PC-9 (cell line): Measurements from ENCODE around the gene COG5. TPM values are rescaled to one million over a fixed set of nuclear protein-coding genes. Genes with fewer than 3 reads are reported as not detected.
"Not testable (repeated sequence)": the region's sequence is repeated elsewhere in the genome, so short reads cannot be mapped to it uniquely, and the experiment has no call there.

Experiments used
- BruUV-seq: library from RNA; stranded (reverse); fragments of 400-500 nt; replicated peaks from 2 replicates; lab custom pipeline; 2021; lab: Mats Ljungman, UMichigan
- CTCF ChIA-PET: fragments of 300-600 bp; sonication (Branson Sonifier 250); formaldehyde crosslinking; loops from one replicate; lab custom pipeline; 2022; ENCODE audit warnings: antibody characterized with exemption; lab: Charles Lee
- POLR2A ChIA-PET: fragments of 300-600 bp; sonication (Branson Sonifier 250); formaldehyde crosslinking; loops from one replicate; lab custom pipeline; 2022; ENCODE audit warnings: antibody characterized with exemption; ENCODE audit not compliant: unreplicated experiment; lab: Charles Lee
- DNase-seq, 2 experiments: peaks; one replicate each; pipeline versions ENCODE4 v3.0.0 to v3.0.0-alpha.2; 2015 to 2022; ENCODE audit warnings: mixed read lengths in 1 of 2
- H2AFZ ChIP-seq: fragments of 200-600 bp; sonication (generic); 2 replicates; pipeline ENCODE4 v1.8.1; 2017; ENCODE audit warnings: antibody characterized with exemption
- H3F3A ChIP-seq: fragments of 200-600 bp; sonication (generic); 2 replicates; pipeline ENCODE4 v1.8.1; 2017; ENCODE audit warnings: antibody characterized with exemption, mild to moderate bottlenecking, low read depth; ENCODE audit not compliant: insufficient read depth
- H3K27ac ChIP-seq: fragments of 200-600 bp; sonication (generic); 2 replicates; pipeline ENCODE4 v1.6.1; 2016; ENCODE audit warnings: mixed run types
- H3K27me3 ChIP-seq: fragments of 200-600 bp; sonication (generic); 2 replicates; pipeline ENCODE4 v1.6.1; 2016; ENCODE audit warnings: low read depth, mixed run types; ENCODE audit not compliant: insufficient read depth
- H3K36me3 ChIP-seq: fragments of 200-600 bp; sonication (generic); 2 replicates; pipeline ENCODE4 v1.6.1; 2016; ENCODE audit warnings: low read depth, mixed run types
- H3K4me1 ChIP-seq: fragments of 200-600 bp; sonication (generic); replicated peaks from 2 replicates; pipeline ENCODE4 v1.6.1; 2016; ENCODE audit warnings: mixed run types; ENCODE audit not compliant: insufficient read depth
- H3K4me2 ChIP-seq: fragments of 200-600 bp; sonication (generic); 2 replicates; pipeline ENCODE4 v1.6.1; 2017; ENCODE audit warnings: mixed run types
- H3K4me3 ChIP-seq: fragments of 200-600 bp; sonication (generic); 2 replicates; pipeline ENCODE4 v1.6.1; 2016; ENCODE audit warnings: mixed run types
- H3K79me2 ChIP-seq: fragments of 200-600 bp; sonication (generic); 2 replicates; pipeline ENCODE4 v1.6.1; 2017; ENCODE audit warnings: low read depth, mixed run types
- H3K9me2 ChIP-seq: fragments of 200-600 bp; sonication (generic); 2 replicates; pipeline ENCODE4 v1.8.1; 2017; ENCODE audit warnings: mild to moderate bottlenecking; ENCODE audit not compliant: insufficient read depth
- H3K9me3 ChIP-seq: fragments of 200-600 bp; sonication (generic); 2 replicates; pipeline ENCODE4 v1.8.1; 2016; ENCODE audit warnings: low read depth; ENCODE audit not compliant: insufficient read depth
- H4K20me1 ChIP-seq: fragments of 200-600 bp; sonication (generic); 2 replicates; pipeline ENCODE4 v1.8.1; 2017; ENCODE audit not compliant: insufficient read depth
- EZH2 ChIP-seq: fragments of 200-600 bp; sonication (generic); IDR thresholded peaks from 2 replicates; pipeline ENCODE4 v1.8.0; 2017; ENCODE audit warnings: antibody characterized with exemption, low read depth
- intact Hi-C: fragments of 100-400 bp; cut with micrococcal nuclease; formaldehyde crosslinking; loops from one replicate; pipeline ENCODE4 v1.10.0; 2022; ENCODE audit not compliant: unreplicated experiment
- total RNA-seq: library from RNA; stranded (reverse); gene quantifications from 2 replicates; pipeline ENCODE4 v1.2.3, GENCODE V29; 2021
- TF ChIP-seq, protein P1 (sequence below): fragments of 200-600 bp; sonication (generic); conservative IDR thresholded peaks from 2 replicates; pipeline ENCODE4 v1.6.1; 2017; ENCODE audit warnings: mixed run types, antibody characterized with exemption, mild to moderate bottlenecking, moderate library complexity

The COG5 gene
- total RNA-seq, 1 experiment from 2014 or later: 43.5 TPM

GRCh38 chr7:107253599-107253998, 310.1 kb downstream of the COG5 start:
- no peaks in the 10 kb centered on the region for H3F3A ChIP-seq
- H3K9me3 ChIP-seq: no peaks in the 10 kb centered on the region
- no peak for DNase-seq
- intact Hi-C loops: no loop called here
- no peak overlapping the region for H3K27ac ChIP-seq
- TF ChIP-seq, protein P1, sequence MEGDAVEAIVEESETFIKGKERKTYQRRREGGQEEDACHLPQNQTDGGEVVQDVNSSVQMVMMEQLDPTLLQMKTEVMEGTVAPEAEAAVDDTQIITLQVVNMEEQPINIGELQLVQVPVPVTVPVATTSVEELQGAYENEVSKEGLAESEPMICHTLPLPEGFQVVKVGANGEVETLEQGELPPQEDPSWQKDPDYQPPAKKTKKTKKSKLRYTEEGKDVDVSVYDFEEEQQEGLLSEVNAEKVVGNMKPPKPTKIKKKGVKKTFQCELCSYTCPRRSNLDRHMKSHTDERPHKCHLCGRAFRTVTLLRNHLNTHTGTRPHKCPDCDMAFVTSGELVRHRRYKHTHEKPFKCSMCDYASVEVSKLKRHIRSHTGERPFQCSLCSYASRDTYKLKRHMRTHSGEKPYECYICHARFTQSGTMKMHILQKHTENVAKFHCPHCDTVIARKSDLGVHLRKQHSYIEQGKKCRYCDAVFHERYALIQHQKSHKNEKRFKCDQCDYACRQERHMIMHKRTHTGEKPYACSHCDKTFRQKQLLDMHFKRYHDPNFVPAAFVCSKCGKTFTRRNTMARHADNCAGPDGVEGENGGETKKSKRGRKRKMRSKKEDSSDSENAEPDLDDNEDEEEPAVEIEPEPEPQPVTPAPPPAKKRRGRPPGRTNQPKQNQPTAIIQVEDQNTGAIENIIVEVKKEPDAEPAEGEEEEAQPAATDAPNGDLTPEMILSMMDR: no peak
- no peak for TF ChIP-seq EZH2
- POLR2A ChIA-PET: no interaction called here
- H2AFZ ChIP-seq: no peak overlapping the region
- no peaks in the 10 kb centered on the region for H3K79me2 ChIP-seq
- no peak overlapping the region for H3K4me3 ChIP-seq
- H3K27me3 ChIP-seq: no peaks in the 10 kb centered on the region
- H4K20me1 ChIP-seq: peaks cover 3% of the 10 kb centered on the region; the same call in 1 of the 2 replicates
- H3K4me2 ChIP-seq: no peak overlapping the region
- BruUV-seq: no TSS peak
- no peaks in the 10 kb centered on the region for H3K9me2 ChIP-seq
- H3K4me1 ChIP-seq: no peaks in the 10 kb centered on the region
- no peaks in the 10 kb centered on the region for H3K36me3 ChIP-seq
- CTCF ChIA-PET: no interaction called here

DNA sequence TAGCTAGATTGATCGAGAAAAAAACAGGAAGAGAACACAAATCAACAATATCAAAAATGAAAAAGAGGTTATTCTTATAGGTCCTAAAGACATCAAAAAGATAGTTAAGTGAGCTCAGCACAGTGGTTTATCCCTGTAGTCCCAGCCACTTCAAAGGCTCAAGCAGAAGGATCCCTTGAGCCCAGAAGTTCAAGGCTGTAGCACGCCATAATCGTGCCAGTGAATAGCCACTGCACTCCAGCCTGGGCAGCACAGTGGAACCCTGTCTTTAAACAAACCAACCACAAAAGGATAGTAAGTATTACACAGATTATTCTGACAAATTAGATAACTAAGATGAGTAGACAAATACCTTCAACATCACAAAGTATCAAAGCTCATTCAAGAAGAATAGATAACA, 311.8 kb downstream of the COG5 start:
- no TSS peak for BruUV-seq
- no peaks in the 10 kb centered on the region for H3K36me3 ChIP-seq
- ChIA-PET POLR2A (interaction anchor here (0.6 kb wide), 1 partner anchor 43 kb away, joined by 5 read pairs; no protein-coding TSS in a partner anchor), CTCF (no interaction called here)
- H3K4me2 ChIP-seq: no peak overlapping the region
- no peaks in the 10 kb centered on the region for H3K9me3 ChIP-seq
- intact Hi-C loops: no loop called here
- no peaks in the 10 kb centered on the region for H3K79me2 ChIP-seq
- no peak for DNase-seq
- peaks cover 3% of the 10 kb centered on the region; the same call in 1 of the 2 replicates for H4K20me1 ChIP-seq
- no peaks in the 10 kb centered on the region for H3F3A ChIP-seq
- TF ChIP-seq EZH2: no peak
- TF ChIP-seq, protein P1: no peak
- H2AFZ ChIP-seq: no peak overlapping the region
- H3K9me2 ChIP-seq: no peaks in the 10 kb centered on the region
- no peaks in the 10 kb centered on the region for H3K4me1 ChIP-seq
- H3K27ac ChIP-seq: no peak overlapping the region
- no peak overlapping the region for H3K4me3 ChIP-seq
- no peaks in the 10 kb centered on the region for H3K27me3 ChIP-seq

DNA sequence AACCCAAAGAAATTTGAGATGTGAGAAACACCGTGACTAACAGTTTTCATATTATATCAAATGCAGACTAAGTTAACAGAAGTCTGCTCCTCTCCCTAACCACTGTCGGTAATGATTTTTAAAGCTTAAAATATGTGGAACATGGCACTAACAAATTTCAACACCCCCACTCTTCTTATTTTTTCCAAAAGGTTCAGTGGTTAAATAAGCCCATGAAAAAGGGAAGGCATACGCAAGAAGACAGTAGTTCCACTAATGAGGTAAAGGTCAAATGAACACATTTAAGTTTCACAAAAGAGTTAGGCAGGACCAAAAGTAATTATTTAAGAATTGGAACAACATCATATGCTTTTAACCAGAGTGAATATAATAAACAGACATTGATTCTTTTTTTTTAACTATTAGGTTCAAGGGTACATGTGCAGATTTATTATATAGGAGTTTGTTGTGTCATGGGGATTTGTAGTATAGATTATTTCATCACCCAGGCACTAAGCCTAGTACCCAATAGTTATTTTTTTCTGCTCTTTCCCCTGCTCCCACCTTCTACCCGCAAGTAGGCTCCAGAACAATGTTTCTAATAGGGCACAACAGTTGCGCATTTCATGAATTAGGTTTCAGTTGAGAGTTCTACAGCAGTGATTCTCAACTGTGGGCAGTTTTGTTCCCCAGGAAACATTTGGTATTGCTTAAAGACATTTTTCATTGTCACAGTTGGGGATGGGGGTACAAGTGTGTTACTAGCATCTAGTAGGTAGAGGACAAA, 315.0 kb downstream of the COG5 start:
- ChIA-PET POLR2A (no interaction called here), CTCF (no interaction called here)
- TF ChIP-seq, protein P1: no peak
- no peak for TF ChIP-seq EZH2

GRCh38 chr7:107246836-107247235, 316.9 kb downstream of the COG5 start:
- H3K9me2 ChIP-seq, H3K27me3 ChIP-seq, H3F3A ChIP-seq, intact Hi-C loops, POLR2A ChIA-PET, H2AFZ ChIP-seq, H3K4me3 ChIP-seq, H3K9me3 ChIP-seq, DNase-seq, H3K4me2 ChIP-seq, H4K20me1 ChIP-seq, H3K27ac ChIP-seq, BruUV-seq, CTCF ChIA-PET, H3K4me1 ChIP-seq, H3K79me2 ChIP-seq, H3K36me3 ChIP-seq: not testable (repeated sequence)

More for the DNA sequence above, 315.0 kb downstream of the COG5 start:
- H3K36me3 ChIP-seq: no peaks in the 10 kb centered on the region
- H3K4me1 ChIP-seq: no peaks in the 10 kb centered on the region
- DNase-seq: no peak
- no peaks in the 10 kb centered on the region for H3K79me2 ChIP-seq
- no peak overlapping the region for H2AFZ ChIP-seq
- H3F3A ChIP-seq: no peaks in the 10 kb centered on the region
- H3K9me2 ChIP-seq: no peaks in the 10 kb centered on the region
- H3K9me3 ChIP-seq: no peaks in the 10 kb centered on the region
- H3K4me3 ChIP-seq: no peak overlapping the region
- H3K27me3 ChIP-seq: no peaks in the 10 kb centered on the region
- H4K20me1 ChIP-seq: peaks cover 3% of the 10 kb centered on the region; the same call in 1 of the 2 replicates
- H3K4me2 ChIP-seq: no peak overlapping the region
- intact Hi-C loops: no loop called here
- BruUV-seq: no TSS peak
- H3K27ac ChIP-seq: no peak overlapping the region
